HEK293T (cell line): ENCODE measurements around the gene MRPL41.

Source experiments
- ARNT ChIP-seq: fragments of 450-650 bp; IDR thresholded peaks from 2 replicates; pipeline ENCODE4 v1.6.1; 2017; ENCODE audit warnings: mild to moderate bottlenecking
- BHLHE40 ChIP-seq: fragments of 450-650 bp; IDR thresholded peaks from 2 replicates; pipeline ENCODE4 v1.6.1; 2016; ENCODE audit warnings: mild to moderate bottlenecking, moderate library complexity, borderline replicate concordance
- ELF4 ChIP-seq: fragments of 450-650 bp; IDR thresholded peaks from 2 replicates; pipeline ENCODE4 v1.6.1; 2017; ENCODE audit warnings: antibody characterized with exemption
- FOXA1 ChIP-seq: fragments of 450-650 bp; IDR thresholded peaks from 2 replicates; pipeline ENCODE4 v1.6.1; 2016; ENCODE audit warnings: mild to moderate bottlenecking
- FOXK2 ChIP-seq: fragments of 450-650 bp; IDR thresholded peaks from 2 replicates; pipeline ENCODE4 v1.6.1; 2016; ENCODE audit warnings: mild to moderate bottlenecking
- FOXM1 ChIP-seq: fragments of 450-650 bp; IDR thresholded peaks from 2 replicates; pipeline ENCODE4 v1.6.1; 2017; ENCODE audit warnings: mild to moderate bottlenecking, borderline replicate concordance
- HDGF ChIP-seq: fragments of 450-650 bp; IDR thresholded peaks from 2 replicates; pipeline ENCODE4 v1.6.1; 2017; ENCODE audit warnings: antibody characterized with exemption, borderline replicate concordance
- L3MBTL2 ChIP-seq: fragments of 450-650 bp; conservative IDR thresholded peaks from 2 replicates; pipeline ENCODE4 v1.6.1; 2016; ENCODE audit warnings: mild to moderate bottlenecking
- LEF1 ChIP-seq: fragments of 450-650 bp; IDR thresholded peaks from 2 replicates; pipeline ENCODE4 v1.6.1; 2017; ENCODE audit warnings: mild to moderate bottlenecking, borderline replicate concordance
- SP1 ChIP-seq: fragments of 450-650 bp; IDR thresholded peaks from 2 replicates; pipeline ENCODE4 v1.6.1; 2017
- SUZ12 ChIP-seq: fragments of 450-650 bp; IDR thresholded peaks from 2 replicates; pipeline ENCODE4 v1.6.1; 2016; ENCODE audit warnings: mild to moderate bottlenecking
- TARDBP ChIP-seq: fragments of 450-650 bp; IDR thresholded peaks from 2 replicates; pipeline ENCODE4 v1.6.1; 2016
- ZNF384 ChIP-seq: fragments of 450-650 bp; IDR thresholded peaks from 2 replicates; pipeline ENCODE4 v1.6.1; 2016

DNA sequence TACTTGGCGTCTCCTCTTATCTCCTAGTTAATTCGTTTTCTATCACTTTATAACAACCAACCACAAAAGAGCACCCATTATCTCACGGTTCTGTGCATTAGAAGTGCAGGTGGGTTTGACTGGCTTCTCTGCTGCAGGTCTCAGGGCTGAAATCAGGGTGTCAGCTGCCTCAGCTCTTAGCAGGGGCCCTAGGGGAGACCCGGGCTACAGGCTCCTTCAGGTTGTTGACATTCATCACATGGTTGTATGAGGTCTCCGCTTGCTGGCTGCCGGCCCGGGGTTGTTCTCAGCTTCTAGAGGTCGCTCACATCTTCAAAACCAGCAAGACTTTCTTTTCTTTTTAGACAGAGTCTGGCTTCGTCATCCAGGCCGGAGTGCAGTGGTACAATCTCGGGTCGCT lies 41.5 kb downstream of the MRPL41 start:
- TF ChIP-seq TARDBP (no peak), LEF1 (no peak), SP1 (no peak), HDGF (no peak), FOXK2 (no peak), ELF4 (no peak), ZNF384 (no peak), FOXA1 (no peak), SUZ12 (no peak), BHLHE40 (no peak), FOXM1 (no peak), ARNT (no peak), L3MBTL2 (no peak)
